ENCODE data around the gene HNF1B.

- no peak for TF ChIP-seq GATA3 (IDR thresholded peaks at IDR 0.05; ENCODE audit: low read depth, low read length)
- no peak for TF ChIP-seq GATA2 (IDR thresholded peaks at IDR 0.05; ENCODE audit: low read depth, low read length)
These were observed 19.2 kb downstream of the HNF1B start for GRCh38 chr17:37725601-37726146.
